Epithelial cell of proximal tubule (primary cell): Measurements from ENCODE around the gene SDK2. TPM values are rescaled to one million over a fixed set of nuclear protein-coding genes. Genes with fewer than 3 reads are reported as not detected.
"Not testable (repeated sequence)": the region's sequence is repeated elsewhere in the genome, so short reads cannot be mapped to it uniquely, and the experiment has no call there.

Source experiments
- DNase-seq: peaks from one replicate; pipeline ENCODE4 v3.0.0-alpha.2; 2011; ENCODE audit warnings: low read depth
- H3K4me3 ChIP-seq: 2 replicates; pipeline ENCODE4 v1.5.1; 2011; ENCODE audit warnings: low read depth, mild to moderate bottlenecking, low read length
- total RNA-seq: library from RNA; depleted of rRNA; stranded (reverse); fragments of >200 nt; gene quantifications from 2 replicates; pipeline ENCODE4 v1.2.3, GENCODE V29; 2015
- TF ChIP-seq, protein P1 (sequence below): conservative IDR thresholded peaks from 2 replicates; pipeline ENCODE4 v1.5.1; 2012; ENCODE audit warnings: low read depth, mild to moderate bottlenecking, low read length

Gene SDK2
- total RNA-seq, 1 donor from 2014 or later = 0.12 TPM

DNA sequence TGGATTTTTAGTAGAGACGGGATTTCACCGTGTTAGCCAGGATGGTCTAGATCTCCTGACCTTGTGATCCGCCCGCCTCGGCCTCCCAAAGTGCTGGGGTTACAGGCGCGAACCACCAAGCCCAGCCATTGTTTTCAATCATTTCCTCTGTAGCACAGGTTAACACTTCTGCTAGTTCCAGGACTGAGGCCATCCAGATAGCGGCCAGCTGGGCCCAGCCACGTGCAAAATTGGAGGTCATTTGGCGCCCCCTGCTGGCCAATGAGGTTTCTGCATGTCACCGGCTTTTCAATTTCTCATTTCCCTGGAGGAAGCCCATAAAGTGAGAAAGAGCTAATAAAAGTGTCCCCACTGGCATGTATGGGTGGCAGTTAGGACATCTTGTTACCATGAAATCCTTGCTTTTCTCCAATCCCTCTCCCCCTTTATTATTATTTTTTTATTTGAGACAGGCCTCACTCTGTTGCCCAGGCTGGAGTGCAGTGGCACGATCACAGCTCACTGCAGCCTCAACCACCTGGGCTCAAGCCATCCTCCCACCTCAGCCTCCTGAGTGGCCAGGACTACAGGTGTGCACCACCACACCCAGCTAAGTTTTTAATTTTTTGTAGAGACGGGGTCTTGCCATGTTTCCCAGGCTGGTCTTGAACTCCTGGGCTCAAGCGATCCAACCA is 274.3 kb downstream of the SDK2 start:
- TF ChIP-seq, protein P1, sequence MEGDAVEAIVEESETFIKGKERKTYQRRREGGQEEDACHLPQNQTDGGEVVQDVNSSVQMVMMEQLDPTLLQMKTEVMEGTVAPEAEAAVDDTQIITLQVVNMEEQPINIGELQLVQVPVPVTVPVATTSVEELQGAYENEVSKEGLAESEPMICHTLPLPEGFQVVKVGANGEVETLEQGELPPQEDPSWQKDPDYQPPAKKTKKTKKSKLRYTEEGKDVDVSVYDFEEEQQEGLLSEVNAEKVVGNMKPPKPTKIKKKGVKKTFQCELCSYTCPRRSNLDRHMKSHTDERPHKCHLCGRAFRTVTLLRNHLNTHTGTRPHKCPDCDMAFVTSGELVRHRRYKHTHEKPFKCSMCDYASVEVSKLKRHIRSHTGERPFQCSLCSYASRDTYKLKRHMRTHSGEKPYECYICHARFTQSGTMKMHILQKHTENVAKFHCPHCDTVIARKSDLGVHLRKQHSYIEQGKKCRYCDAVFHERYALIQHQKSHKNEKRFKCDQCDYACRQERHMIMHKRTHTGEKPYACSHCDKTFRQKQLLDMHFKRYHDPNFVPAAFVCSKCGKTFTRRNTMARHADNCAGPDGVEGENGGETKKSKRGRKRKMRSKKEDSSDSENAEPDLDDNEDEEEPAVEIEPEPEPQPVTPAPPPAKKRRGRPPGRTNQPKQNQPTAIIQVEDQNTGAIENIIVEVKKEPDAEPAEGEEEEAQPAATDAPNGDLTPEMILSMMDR = peak; percentile 81

DNA sequence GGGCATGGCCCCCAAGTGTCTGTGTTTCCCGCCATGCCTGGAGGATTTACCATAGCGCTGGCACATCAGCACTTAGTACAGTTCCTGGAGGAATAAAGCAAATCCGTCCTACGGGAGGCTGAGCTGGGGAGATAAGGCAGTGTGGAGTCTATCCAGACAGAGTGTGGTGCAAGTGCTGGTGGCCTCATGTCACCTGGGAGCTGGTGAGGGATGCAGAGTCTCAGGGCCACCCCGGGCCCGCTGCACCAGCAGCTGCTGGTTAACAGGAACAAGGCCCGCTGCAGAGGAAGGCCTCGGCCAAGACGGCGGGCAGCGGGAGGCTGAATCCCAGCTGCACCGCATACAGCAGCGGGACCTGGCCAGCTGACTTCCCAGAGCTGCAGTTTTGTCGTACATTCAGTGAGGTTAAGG is 275.1 kb downstream of the SDK2 start:
- H3K4me3 ChIP-seq = no peak overlapping the region
- TF ChIP-seq, protein P1 = no peak
- no peak for DNase-seq

More for the DNA sequence above, 274.3 kb downstream of the SDK2 start:
- DNase-seq, H3K4me3 ChIP-seq: not testable (repeated sequence)

DNA sequence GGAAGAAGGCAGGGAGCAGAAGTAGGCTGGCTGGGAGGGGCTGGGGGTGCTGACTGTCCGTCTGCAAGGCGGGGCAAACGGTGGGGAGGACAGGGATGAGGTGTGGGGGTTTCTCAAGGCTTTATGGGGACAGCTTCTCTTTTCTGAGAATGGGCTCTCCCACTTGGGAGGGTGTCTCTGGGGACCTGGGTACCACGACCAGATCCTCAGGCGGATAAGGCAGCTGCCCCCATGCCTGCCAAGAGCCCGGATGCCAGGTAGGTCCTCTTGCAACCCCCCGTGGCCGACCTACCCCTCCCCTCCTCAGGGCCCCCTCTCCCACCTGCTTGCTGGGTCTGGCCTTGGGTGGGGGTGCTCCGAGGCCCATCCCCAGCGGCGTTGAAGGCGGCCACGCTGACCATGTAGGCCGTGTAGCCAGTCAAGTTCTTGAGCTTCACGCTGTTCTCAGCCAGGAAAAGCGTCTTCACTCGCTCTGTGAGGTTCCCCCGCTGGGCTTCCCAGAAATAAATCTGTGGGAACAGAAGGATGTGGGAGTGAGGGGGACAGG is 276.1 kb downstream of the SDK2 start:
- DNase-seq = no peak
- no peak overlapping the region for H3K4me3 ChIP-seq
- TF ChIP-seq, protein P1 = no peak

DNA sequence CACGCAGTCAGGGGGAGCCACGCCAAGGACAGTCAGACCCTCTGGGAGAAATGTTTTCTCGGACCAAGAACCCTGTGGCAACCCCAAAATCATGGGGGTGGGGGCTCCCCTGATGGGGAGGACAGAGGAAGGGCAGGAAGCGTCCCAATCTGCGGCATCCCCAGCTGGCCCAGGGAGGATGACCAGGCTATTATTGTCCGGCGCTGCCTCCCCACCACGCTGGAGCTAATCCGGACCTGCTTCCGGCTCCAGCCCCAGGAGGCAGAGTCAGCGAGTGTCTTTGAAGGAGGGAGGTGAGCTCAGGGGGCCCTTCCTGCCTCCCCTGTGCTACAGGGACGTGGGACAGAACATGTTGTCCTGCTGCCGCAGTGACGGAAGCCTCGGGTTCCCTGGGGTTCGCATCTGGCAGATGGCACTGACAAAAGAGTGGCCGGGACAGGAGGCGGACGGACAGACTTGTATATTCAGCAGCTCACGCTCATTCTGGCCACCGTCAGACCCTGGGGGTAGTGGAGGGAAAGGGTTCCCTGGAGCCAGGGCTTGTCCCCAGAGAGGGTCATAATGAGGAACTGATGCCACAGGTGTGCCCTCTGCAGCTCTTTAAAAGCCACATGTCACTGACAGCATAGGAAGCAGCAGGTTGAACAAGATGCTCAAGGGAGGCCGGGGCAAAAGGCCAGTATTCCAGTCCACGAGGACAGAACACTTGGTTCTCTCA is 278.2 kb downstream of the SDK2 start:
- DNase-seq = no peak
- TF ChIP-seq, protein P1 = no peak
- H3K4me3 ChIP-seq = no peak overlapping the region

DNA sequence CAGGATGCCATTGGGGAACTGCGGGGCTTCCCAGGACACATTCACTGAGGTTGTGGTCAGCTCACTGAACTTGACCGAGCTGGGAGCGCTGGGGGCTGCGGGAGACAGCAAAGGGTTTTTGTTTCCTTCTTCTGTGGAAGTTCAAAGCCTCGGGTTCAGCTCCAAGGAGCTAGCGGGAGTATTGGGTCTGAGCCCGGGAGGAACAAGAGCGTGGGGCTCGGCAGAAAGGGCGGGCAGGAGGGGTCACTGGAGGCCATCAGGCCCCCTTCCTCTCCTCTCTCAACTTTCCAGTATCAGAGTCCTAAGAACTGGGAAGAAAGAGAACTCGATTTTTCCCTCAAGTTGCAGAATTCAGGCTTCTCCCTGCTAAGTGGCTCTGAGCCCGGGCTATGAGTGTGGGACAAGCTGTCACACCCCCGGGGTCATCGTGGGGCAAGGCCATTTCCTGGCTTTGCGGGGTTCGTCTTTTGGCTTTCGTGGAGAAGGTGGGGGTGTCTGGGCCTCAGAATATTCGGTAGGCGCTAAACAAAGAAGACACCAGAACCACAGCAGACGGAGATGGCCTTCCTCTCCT is 278.9 kb downstream of the SDK2 start:
- TF ChIP-seq, protein P1 = no peak
- no peak for DNase-seq
- H3K4me3 ChIP-seq = no peak overlapping the region

DNA sequence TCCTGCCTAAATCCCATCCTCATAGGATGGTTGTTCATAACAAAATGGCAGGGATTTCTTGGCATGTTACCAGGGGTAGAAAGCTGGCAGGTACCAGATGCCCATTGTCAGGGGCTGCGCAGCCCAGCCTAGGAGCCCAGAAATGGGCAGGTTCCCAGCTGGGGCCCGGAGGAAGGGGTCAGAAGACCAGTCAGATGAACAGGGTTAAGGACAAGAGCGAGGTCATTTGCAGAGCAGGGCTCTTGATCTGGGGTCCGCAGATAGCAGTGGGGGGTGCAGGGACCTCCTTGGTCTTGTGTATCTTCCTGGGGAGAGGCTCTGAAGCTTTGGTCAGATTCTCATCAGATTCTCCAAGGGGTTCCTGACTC is 280.1 kb downstream of the SDK2 start:
- no peak for DNase-seq
- no peak overlapping the region for H3K4me3 ChIP-seq
- TF ChIP-seq, protein P1 = no peak
